Measurements from ENCODE around the gene RTN1.

The RTN1 gene, protein sequence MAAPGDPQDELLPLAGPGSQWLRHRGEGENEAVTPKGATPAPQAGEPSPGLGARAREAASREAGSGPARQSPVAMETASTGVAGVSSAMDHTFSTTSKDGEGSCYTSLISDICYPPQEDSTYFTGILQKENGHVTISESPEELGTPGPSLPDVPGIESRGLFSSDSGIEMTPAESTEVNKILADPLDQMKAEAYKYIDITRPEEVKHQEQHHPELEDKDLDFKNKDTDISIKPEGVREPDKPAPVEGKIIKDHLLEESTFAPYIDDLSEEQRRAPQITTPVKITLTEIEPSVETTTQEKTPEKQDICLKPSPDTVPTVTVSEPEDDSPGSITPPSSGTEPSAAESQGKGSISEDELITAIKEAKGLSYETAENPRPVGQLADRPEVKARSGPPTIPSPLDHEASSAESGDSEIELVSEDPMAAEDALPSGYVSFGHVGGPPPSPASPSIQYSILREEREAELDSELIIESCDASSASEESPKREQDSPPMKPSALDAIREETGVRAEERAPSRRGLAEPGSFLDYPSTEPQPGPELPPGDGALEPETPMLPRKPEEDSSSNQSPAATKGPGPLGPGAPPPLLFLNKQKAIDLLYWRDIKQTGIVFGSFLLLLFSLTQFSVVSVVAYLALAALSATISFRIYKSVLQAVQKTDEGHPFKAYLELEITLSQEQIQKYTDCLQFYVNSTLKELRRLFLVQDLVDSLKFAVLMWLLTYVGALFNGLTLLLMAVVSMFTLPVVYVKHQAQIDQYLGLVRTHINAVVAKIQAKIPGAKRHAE

DNA sequence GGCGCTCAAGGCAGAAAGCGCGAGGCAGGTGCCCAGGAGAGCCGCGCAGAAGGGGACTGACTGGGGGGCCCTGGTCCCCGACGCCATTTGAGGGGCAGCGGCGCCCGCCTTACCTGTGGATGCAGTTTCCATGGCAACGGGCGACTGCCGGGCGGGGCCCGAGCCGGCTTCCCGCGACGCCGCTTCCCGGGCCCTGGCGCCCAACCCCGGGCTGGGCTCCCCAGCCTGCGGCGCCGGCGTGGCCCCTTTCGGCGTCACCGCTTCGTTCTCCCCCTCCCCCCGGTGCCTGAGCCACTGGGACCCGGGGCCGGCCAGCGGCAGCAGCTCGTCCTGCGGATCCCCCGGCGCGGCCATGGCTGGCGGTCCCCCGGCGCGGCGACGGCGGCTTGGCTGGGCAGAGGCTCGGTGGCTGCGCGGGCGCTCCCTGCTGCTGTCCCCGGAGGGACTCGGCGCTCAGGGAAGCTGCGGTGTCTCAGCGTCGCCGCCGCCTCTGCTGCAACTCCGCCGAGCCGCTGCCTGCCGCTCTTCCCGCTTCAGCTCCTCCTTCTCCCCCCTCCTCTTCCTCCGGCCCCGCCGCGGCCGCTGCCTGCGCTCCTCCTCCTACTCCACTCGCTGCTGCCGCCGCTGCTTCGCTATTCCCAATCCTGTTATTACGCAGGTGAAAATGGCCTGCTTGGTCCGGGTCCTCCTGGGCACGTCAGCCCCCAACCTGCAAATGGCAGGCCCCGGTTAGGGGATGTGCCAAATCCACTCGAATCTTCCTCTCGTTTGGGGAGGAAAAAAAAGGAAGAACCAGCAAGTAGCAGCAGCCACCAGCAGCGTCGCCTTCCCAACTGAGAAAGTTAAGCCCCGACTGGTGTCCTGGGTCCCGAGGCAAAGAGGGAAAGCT lies at the start of gene RTN1:
Gene RTN1, minus strand, starts transcription at position 500 of the 889 bp plus-strand sequence. Its CDS starts 146 bp downstream, at position 354.
- peak in 1 of 3 experiments; percentile 22 for DNase-seq (ENCODE audit: low read depth in 3 of 3)

DNA sequence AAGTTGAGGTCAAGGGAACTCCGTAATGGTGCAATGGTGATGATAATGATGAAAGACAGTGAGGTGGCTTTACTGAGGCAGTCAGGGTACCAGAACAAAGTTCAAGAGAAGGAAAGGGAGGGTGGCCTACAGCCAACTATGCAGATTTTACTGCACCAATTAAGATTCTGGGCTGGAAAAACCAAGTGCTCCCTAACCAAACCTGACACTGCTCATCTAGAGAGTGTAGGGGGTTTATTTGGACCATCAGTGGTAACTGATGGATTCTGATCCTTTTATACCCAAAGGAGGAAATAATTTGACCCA lies 49.8 kb upstream of the RTN1 start:
- no peak for DNase-seq (ENCODE audit: low read depth in 3 of 3)

DNA sequence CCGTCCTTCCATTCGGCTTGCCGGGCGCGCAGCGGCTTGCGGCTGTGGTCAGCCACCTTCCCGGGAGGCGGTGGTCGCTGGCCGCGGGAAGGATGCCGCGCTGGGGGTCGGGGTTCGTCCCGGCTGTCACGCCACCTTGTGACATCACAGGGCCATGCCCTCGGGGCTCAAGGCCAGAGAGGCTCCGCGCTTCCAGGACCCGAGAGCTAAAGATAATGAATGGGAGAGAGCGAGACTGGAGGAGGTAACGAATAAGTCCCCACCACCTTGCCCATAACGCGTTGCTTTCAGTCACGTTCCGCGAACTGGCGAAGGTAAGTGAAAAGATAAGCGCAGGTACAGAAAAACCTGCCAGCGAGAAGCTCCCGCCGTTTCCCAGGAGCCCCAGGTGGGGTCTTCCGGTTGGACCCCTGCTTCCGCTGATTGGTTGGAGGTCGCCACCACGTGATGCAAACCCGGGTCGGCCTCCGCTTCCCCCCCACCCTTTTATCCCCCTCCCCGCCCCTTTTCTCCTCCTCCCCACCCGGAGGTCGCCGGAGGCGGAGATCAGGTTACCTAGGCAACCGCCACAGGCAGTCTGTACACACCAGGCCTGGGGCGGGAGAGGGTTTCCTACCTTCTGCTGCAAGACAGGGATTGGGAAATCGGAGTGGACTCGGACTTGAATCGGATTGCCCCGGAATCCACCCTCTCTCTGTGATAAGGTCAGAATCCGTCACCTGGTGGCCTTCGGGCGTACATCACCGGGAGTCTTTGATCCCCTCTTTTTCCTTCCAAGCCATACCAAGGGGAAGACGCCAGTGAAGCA lies 49.2 kb upstream of the RTN1 start, which contains the start of gene LRRC9:
Gene LRRC9, plus strand, starts transcription at position 575 of the 808 bp plus-strand sequence.
- peak in 1 of 3 experiments; percentile 2 for DNase-seq (ENCODE audit: low read depth in 3 of 3)

DNA sequence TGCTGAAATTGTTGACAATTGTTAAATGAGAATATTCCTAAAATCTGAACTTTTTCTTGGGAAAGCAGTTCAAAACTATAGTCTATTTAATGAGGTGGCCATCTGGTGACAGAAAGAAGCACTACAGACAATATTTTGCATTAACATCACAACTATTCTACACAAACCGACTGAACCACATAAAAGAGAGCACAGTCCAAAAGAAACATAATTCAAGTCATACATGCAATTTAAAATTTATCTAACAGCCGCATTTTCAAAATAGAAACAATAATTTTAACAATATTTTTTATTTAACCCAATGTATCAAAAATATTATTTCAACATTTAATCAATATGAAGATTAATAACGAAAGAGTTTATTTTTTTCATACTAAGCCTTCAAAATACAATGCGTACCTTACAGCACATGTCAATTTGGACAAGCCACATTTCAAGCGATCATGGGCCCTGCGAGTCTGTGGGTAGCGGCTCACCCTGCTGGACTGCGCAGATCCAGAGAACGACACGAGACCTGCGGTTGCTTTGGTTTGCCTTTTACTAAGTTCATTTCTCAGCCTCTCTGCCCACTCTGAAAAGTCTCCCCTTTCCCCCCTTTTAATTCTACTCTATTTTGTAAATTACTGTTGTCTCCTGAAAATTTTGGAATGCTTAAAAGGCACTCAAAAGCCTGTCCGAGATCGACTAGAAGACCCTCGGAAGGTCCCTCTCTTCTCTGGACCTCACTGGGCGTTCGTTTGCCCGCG lies 48.4 kb upstream of the RTN1 start:
- DNase-seq (ENCODE audit: low read depth in 3 of 3) = no peak

DNA sequence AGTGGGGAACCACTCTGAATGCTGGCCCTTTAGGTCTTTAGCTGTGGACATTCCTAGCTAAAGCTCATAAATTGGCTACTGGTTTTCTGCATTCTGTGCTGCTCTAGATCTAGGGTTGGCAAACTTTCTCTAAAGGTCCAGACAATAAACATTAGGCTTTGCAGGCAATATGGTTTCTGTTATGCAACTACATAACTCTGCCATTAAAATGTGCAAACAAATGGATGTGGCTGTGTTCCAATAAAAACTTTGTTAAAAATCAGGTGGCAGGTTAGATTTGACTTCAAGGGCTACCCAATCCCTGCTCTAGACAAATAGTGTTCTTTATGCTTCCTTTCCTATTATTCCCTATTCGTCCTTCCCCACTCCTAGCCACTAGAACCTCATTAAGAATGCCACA lies 42.6 kb upstream of the RTN1 start:
- DNase-seq (ENCODE audit: low read depth in 3 of 3) = no peak

DNA sequence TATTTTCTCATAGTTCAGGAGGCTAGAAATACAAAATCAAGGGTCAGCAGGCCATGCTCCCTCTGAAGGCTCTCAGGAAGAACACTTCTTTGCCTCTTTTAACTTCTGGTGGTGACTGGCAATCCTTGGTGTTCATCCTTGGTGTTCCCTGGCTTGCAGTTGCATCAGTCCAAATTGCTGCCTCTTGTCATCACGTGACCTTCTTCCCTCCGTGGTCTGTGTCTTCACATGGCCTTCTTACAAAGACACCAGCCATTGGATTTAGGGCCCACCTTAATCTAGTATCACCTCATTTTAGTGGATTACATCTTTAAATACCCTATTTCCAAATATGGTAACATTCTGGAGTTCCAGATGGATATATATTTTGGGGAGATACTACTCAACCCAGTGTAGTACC lies 41.9 kb upstream of the RTN1 start:
- DNase-seq (ENCODE audit: low read depth in 3 of 3) = no peak

DNA sequence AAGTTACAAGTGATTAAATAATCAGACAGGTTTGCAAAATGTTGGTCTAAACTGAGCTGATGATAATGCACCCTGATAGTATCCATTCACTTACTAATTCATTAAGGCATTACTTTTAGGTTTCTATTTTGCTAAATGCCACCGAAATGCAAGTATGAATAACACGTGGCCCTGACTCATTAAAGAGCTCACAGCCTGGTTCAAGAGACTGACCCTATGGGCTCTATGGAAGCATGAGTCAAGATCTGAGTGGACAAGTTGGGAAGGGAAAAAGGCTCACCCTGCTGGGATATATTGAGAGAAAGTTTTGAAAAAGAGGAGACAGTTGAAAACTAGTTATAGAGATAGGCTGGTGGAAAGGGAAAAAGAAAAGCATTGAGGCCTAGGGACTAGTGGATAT lies 34.6 kb upstream of the RTN1 start:
- DNase-seq (ENCODE audit: low read depth in 3 of 3) = no peak

DNA sequence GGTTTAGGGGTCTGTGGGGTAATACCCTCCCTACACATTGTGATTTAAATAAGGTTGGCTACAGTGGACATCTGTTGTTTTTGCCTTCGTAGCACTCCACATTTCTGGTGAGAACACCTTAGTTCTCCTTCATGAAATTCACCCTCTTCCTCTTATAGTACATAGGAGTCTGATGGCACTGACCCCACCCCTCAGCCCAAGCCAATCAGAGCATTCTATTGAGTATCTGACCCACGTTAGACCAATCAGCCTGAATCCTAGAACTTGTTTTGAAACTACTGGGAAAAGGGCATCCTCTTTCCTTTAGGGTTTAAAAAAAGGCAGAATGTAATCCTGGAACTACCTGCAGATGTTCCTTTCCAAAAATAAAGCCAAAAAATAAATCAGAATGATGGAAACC lies 33.6 kb upstream of the RTN1 start:
- DNase-seq (ENCODE audit: low read depth in 3 of 3) = no peak

DNA sequence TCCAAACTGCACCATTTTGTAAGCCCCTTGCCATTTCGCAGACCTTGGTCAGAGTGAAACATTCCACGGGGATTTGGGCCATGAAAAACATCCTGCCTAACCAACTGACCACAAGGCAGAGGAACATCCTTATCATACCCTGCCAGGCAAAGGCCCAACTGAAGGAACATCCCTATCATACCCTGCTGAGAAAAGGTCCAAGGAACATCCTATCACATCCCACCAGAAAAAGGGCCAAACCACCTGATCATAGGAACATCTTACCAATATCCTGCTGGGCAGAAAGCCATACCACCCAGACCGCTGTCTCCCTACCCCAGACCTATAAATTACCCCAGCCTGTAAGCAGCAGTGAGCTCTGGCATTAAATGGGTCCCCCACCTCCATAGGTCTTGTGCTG lies 30.0 kb upstream of the RTN1 start:
- no peak for DNase-seq (ENCODE audit: low read depth in 3 of 3)

DNA sequence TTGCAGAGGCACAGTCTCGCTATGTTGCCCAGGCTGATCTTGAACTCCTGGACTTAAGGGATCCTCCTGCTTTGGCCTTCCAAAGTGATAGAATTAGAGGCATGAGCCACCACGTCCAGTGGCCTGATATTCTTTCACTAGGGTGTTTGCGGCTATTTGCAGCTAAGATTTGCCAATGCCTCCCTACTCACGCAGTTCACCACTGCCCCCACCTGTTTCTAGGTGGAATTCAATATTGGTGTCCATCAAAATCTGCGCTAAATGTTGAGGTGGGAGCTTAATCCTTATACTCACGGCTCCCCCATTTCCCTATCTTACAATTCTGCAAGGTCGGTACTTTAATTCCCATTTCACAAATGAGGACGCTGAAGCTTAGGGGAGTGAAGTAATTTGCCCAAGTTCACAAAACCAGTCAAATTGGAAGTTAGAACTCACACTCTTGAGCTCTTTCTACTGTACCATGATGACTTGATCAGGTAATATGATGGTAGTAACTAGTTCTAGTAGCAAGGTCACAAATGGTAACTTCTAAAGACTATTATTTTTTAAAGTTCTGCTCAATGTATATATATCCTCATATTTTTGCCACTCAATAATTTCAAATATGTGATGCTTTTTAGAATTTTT lies 27.3 kb upstream of the RTN1 start:
- DNase-seq (ENCODE audit: low read depth in 3 of 3) = no peak

DNA sequence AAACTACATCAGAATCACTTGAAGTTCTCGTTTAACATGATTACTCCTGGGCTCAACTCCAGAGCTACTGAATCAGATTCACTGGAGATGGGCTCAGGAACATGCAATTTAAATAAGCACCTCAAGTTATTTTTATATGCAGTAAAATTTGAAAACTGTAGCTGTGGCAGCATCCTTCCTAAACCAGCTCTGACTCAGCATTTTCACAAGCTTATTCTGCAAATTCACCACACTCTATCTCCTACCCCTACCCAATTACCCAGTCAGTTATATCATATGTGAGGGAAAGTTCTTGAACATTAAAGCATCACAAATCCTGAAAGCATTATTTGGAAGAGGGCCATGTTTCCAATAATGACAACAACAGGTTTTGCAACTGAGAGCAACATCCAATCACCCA lies 25.1 kb upstream of the RTN1 start:
- DNase-seq (ENCODE audit: low read depth in 3 of 3) = no peak

DNA sequence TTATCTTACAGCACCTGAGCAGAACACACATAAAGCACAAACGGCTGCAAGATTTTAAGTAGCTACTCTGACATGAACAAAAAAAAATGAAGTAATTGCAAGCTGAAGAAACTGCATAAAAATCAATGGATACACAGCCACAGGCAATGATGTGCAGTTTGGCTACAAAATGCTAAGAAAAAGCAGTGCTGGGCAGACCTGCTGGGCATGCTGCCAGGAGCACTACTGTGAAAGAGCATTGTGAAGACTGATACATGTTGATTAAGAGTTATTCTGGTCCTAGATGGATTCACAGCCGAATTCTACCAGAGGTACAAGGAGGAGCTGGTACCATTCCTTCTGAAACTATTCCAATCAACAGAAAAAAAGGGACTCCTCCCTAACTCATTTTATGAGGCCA lies 20.1 kb upstream of the RTN1 start:
- DNase-seq (ENCODE audit: low read depth in 3 of 3) = no peak

DNA sequence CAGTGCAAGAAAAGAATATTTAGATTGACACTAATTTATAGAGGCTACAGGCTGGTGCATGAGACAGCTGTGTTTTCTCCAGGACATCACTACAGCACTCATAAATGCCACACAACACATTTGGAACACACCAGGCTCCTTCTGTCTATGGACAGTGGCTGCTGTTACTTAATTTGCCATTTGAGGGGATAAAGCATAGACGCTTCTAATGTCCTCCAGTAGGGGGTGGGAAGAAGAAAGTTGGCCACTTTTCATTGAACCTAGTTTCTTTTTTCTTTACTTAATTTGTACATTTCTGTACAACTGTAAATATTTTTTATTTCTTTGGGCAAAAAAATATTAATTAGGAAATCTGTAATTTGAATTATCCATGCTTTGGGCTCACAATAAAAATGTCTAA lies 12.4 kb upstream of the RTN1 start:
- DNase-seq (ENCODE audit: low read depth in 3 of 3) = no peak

DNA sequence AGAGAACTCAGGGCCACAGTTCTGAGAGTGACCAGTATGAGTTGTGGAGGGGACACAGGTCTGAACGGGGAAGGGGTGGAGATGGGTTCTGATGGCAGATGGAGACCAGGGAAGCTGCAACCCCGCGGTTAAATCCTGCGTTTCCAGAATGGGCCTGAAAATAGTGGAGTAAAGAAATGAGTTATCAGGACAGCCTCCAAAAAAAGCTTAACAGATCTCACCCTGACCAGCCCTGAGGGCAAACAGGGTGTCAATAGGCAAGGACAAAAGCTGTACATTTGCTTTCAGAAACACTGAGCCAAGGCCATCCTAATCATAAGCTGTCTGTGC lies 555 bp upstream of the RTN1 start:
- DNase-seq (ENCODE audit: low read depth in 3 of 3) = no peak

DNA sequence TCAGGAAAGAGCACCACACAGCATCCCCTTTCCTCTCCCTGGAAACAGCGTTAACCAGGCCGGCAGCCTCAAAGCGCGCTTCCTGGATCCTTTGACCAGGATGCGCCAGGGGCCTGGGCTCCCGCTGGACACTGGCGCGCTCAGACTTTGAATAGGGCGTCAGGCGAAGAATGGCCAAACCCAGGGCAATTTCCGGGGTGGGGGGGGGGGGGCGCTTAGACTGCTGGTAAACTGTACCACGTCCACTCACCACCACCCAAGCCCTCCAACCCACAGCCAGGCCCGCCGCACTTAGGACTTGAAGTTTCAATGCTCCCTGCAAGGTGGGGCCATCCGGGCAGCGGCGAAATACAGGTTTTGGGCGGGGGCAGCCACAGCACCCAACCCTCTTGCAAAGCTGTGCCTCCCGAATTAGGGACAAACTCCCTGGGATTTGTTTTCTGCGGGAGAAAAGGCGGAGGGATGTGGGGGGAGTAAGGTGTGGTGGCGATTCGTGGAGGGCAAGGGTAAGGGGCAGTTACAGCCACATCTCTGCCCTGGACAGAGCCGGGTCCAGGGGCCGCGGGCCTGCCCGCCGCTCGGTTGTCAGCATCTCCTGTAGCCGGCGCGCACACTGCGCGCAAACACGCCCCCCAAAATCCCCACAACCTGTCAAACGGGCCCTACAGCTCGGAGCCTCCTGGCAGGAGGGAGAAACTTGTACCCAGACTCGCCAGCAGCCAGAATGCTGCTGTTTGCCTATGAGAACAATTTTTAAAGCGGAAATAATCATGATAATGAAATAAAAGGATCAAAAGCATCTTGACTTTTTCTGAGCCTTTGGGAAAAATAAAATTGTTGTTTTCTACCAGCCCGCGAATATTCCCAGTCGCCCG lies 958 bp downstream of the RTN1 start:
- no peak for DNase-seq (ENCODE audit: low read depth in 3 of 3)

DNA sequence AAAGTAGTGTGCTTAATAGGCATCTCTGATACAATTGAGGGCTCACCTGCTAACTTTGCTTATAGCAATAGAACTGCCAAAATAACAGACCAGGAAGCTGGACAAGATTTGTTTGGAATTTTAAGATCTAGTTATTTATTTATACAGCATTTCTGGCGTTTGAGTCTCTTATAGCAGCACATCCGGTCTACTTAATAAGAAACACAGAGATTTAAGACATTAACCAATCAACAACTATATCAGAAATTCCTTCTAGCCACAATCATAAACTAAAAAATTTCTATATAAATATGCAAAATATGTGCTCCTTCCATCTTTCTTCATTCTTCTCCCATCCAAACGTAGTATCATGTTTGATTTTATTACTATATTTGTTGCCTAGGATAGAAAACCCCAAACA lies 2.6 kb downstream of the RTN1 start:
- DNase-seq (ENCODE audit: low read depth in 3 of 3) = no peak

DNA sequence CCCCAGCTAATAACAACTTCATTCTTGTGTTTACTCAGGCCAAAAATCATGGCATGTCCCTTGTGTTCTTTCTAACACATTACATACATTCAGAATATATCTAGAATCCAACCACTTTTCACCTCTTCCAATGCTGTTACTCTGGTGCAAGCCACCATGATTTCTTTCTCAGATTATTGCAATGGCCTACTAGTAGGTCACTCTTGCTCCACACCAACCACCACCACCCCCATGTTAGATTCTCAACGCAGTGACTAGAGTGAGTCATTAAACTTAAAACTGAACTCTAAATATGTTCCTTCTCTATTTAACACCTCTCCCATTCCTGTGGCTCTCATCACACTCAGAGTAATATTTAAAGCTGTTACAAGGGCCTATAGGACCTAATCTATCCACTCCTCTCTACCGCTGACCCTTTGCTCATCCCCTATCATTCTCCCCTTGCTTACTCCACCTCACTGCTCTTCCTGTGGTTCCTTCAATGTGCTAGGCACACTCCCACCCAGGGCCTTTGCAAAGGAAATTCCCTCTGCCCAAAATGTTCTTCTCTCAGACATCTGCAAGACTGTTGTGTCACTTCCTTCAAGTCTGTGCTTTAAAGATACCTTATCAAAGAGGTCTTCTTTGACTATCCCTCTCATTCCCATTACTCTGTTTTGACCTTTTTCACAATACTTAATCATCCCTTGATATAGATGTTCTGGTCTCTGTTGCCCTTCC lies 6.6 kb downstream of the RTN1 start:
- no peak for DNase-seq (ENCODE audit: low read depth in 3 of 3)

DNA sequence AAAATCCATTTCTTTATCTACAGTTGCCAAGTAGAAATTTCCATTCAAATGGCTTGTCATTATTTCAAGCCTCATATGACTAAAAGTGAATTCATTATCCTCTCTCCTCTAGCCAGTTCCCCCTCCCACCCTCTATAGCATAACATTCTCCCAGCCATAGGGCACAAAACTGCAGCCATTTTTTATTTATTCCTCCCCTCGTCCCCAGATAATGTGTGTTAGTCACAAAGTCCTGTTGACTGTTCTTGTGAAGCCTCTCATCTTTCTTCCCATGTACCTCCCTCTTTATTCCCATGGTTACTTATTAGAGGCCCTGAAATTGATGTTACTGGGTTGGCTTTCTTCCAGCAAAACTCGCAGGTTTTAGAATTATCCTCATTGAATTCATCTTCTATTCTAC lies 13.2 kb downstream of the RTN1 start:
- no peak for DNase-seq (ENCODE audit: low read depth in 3 of 3)

DNA sequence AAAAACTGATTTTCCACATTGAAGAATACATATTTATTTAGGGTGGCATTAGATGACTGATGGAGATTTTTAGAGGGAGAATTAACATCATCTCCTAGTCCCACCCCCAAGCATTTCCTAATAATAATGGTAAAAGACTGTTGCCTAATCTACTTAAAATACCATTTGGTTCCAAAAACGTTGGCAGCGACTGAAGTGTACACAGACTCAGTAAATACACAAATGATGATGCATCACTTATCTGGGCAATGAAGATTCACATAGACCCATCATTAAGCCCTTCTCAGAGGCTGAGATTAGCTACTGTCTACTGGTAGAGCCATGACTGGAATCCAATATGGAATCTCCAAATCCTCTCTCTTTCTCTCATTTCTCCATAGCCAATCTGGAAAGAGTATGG lies 18.2 kb downstream of the RTN1 start:
- DNase-seq (ENCODE audit: low read depth in 3 of 3) = no peak

All from stimulated activated CD4-positive, alpha-beta T cell treated with anti-CD3 and anti-CD28 coated beads, TNF-alpha, amount 100 ng/mL, for 24 hours (primary cell).